ENCODE data around the gene MEIKIN. TPM values are rescaled to one million over a fixed set of nuclear protein-coding genes. Genes with fewer than 3 reads are reported as not detected.

MEIKIN gene
- total RNA-seq, 5 donors from 2014 or later (not counting 1 experiment from before 2014, with no cell fraction given), result 0.22 to 1.6 (median 0.73) TPM; not detected in 1

DNA sequence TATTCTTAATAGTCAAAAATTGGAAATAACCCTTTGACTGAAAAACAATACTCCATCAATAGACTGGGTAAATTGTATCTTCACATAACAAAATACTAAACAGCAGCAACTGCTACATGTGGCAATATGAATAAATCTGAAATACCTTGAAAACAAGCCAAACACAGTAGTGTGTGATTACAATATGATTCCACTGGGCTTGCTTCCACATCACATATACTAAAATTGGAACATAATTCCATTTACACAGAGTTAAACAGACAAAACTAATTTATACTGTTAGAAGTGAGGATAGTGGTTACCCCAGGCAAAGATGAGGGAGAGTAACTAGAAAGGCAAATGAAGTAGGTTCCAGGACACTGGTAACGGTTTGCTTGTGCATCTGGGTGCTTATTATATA lies 169.0 kb downstream of the MEIKIN start:
- no peak overlapping the region for H3K27ac Mint-ChIP-seq
- ChIA-PET CTCF (no interaction called here), POLR2A (no interaction called here)
- no peaks in the 10 kb centered on the region for H3K27me3 ChIP-seq (replicated peaks in 1 of 2; ENCODE audit: control insufficient read depth in 2 of 2, extremely low read depth in 1 of 2, insufficient read depth in 2 of 2, low read length in 1 of 2)
- no peak overlapping the region for H3K27ac ChIP-seq (ENCODE audit: low read length)
- no peak overlapping the region for H3K4me3 Mint-ChIP-seq
- H3K4me1 ChIP-seq (ENCODE audit: control insufficient read depth in 1 of 2, extremely low read depth in 1 of 2, insufficient read depth in 2 of 2, low read length in 2 of 2), result peaks cover 0 to 3% of the 10 kb centered on the region in 2 experiments
- WGBS (ENCODE audit: insufficient coverage), result no CpG with 5 or more reads among the region's 1 CpG
- DNase-seq (no peak), ATAC-seq (replicated peaks in 1 of 4) (no peak)
- H3K4me1 Mint-ChIP-seq, result peaks cover 25 to 40% (median 34%) of the 10 kb centered on the region in 3 donors
- no peaks in the 10 kb centered on the region for H3K9me3 ChIP-seq
- H3K27me3 Mint-ChIP-seq, result no peaks in the 10 kb centered on the region
- H3K4me3 ChIP-seq (ENCODE audit: control insufficient read depth in 1 of 2, extremely low read depth in 1 of 2, low read length in 1 of 2), result no peak overlapping the region
- H3K9me3 Mint-ChIP-seq, result no peaks in the 10 kb centered on the region
- peaks cover 8% of the 10 kb centered on the region for H3K36me3 Mint-ChIP-seq
- H3K36me3 ChIP-seq (ENCODE audit: control insufficient read depth in 2 of 2, extremely low read depth in 1 of 2, insufficient read depth in 1 of 2, low read length in 1 of 2), result no peaks in the 10 kb centered on the region

DNA sequence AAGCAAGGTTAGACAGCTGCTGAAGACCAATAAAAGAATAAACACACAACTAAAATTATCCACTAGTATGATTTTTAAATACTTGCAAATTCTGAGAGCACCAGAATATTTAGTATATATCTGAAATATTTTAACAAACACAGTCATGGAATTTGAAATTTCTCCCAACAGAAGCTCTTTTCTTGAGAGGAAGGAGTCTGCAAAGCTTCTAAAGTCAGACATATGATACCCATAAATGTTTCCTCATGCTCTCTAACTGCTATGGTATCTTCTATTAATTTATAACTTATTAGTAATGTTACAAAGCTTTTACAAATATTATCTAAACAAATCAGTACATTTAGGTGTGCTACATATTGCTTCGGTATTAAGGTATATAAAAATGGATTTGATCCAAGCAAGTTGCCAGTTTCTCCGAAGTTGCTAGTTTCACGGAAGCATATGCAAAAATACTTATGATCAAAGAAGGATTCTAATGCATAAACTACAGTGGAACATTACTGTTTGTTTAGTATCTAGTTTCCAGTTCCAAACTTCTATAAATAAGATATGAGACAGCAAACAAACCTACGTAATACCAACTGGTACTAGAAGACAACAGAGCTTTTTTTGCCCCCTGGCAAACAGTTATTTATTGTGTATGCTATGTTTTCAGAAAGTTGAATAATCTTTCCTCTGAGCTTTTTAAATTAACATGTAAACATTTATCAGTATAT lies 170.7 kb downstream of the MEIKIN start:
- H3K36me3 Mint-ChIP-seq, result no peaks in the 10 kb centered on the region
- no peaks in the 10 kb centered on the region for H3K9me3 ChIP-seq
- peaks cover 18 to 40% (median 32%) of the 10 kb centered on the region in 3 donors for H3K4me1 Mint-ChIP-seq
- DNase-seq, result no peak
- H3K4me3 Mint-ChIP-seq, result no peak overlapping the region
- H3K4me3 ChIP-seq (ENCODE audit: control insufficient read depth in 1 of 2, extremely low read depth in 1 of 2, low read length in 1 of 2), result no peak overlapping the region
- no peak for ATAC-seq (replicated peaks in 1 of 4)
- WGBS (ENCODE audit: insufficient coverage), result no CpG with 5 or more reads among the region's 4 CpGs
- no peaks in the 10 kb centered on the region for H3K27me3 Mint-ChIP-seq
- no peaks in the 10 kb centered on the region for H3K9me3 Mint-ChIP-seq
- no peak overlapping the region for H3K27ac ChIP-seq (ENCODE audit: low read length)
- H3K27ac Mint-ChIP-seq, result no peak overlapping the region
- no peaks in the 10 kb centered on the region for H3K27me3 ChIP-seq (replicated peaks in 1 of 2; ENCODE audit: control insufficient read depth in 2 of 2, extremely low read depth in 1 of 2, insufficient read depth in 2 of 2, low read length in 1 of 2)
- H3K4me1 ChIP-seq (ENCODE audit: control insufficient read depth in 1 of 2, extremely low read depth in 1 of 2, insufficient read depth in 2 of 2, low read length in 2 of 2), result peaks cover 0 to 3% of the 10 kb centered on the region in 2 experiments
- POLR2A ChIA-PET, result interaction anchor here in 1 of 2 donors (0.7 to 1.0 kb wide), 2 partner anchors 21 to 35 kb away, joined by 3 to 7 read pairs; no protein-coding TSS in a partner anchor
- H3K36me3 ChIP-seq (ENCODE audit: control insufficient read depth in 2 of 2, extremely low read depth in 1 of 2, insufficient read depth in 1 of 2, low read length in 1 of 2), result no peaks in the 10 kb centered on the region
- CTCF ChIA-PET, result no interaction called here

DNA sequence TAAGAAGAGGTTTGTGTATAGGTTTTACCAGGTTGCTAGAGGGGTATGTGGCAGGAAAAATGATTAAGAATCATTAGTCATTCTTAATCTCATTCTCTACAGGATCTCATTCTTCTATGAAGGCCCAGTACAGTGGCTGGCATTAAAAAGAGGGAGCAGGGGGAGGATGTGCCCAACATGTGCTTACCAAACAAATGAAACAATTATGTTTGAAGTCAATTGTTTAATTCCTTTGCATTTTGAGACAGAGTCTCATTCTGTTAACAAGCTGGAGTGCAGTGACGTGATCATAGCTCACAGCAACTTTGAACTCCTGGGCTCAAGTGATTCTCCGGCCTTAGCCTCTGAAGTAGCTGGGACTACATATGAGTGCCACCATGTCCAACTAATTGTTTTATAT lies 171.7 kb downstream of the MEIKIN start:
- no peak for ATAC-seq (replicated peaks in 1 of 4)
- peaks cover 0 to 3% of the 10 kb centered on the region in 2 experiments for H3K4me1 ChIP-seq (ENCODE audit: control insufficient read depth in 1 of 2, extremely low read depth in 1 of 2, insufficient read depth in 2 of 2, low read length in 2 of 2)

GRCh38 chr5:131771692-131772091 lies 173.8 kb downstream of the MEIKIN start:
- Histone ChIP-seq H3K9me3 (no peaks in the 10 kb centered on the region), H3K36me3 (ENCODE audit: control insufficient read depth in 2 of 2, extremely low read depth in 1 of 2, insufficient read depth in 1 of 2, low read length in 1 of 2) (peaks cover under 1 to 2% of the 10 kb centered on the region in 2 donors), H3K27ac (ENCODE audit: low read length) (no peak overlapping the region), H3K4me1 (ENCODE audit: control insufficient read depth in 1 of 2, extremely low read depth in 1 of 2, insufficient read depth in 2 of 2, low read length in 2 of 2) (peaks cover 0 to 3% of the 10 kb centered on the region in 2 experiments), H3K4me3 (ENCODE audit: control insufficient read depth in 1 of 2, extremely low read depth in 1 of 2, low read length in 1 of 2) (no peak overlapping the region), H3K27me3 (replicated peaks in 1 of 2; ENCODE audit: control insufficient read depth in 2 of 2, extremely low read depth in 1 of 2, insufficient read depth in 2 of 2, low read length in 1 of 2) (no peaks in the 10 kb centered on the region)
- ATAC-seq (replicated peaks in 1 of 4), result no peak
- Mint-ChIP-seq H3K4me1 (peaks cover 10 to 37% (median 37%) of the 10 kb centered on the region in 3 donors), H3K27me3 (no peaks in the 10 kb centered on the region), H3K4me3 (no peak overlapping the region), H3K9me3 (no peaks in the 10 kb centered on the region), H3K27ac (no peak overlapping the region), H3K36me3 (peaks cover 3% of the 10 kb centered on the region)
- CTCF ChIA-PET, result no interaction called here
- POLR2A ChIA-PET, result no interaction called here
- DNase-seq, result no peak
- WGBS (ENCODE audit: insufficient coverage), result 92% methylated on average over 2 of the region's 4 CpGs

More for the DNA sequence above, 171.7 kb downstream of the MEIKIN start:
- Histone ChIP-seq H3K27ac (ENCODE audit: low read length) (no peak overlapping the region), H3K36me3 (ENCODE audit: control insufficient read depth in 2 of 2, extremely low read depth in 1 of 2, insufficient read depth in 1 of 2, low read length in 1 of 2) (no peaks in the 10 kb centered on the region), H3K4me3 (ENCODE audit: control insufficient read depth in 1 of 2, extremely low read depth in 1 of 2, low read length in 1 of 2) (no peak overlapping the region), H3K9me3 (no peaks in the 10 kb centered on the region), H3K27me3 (replicated peaks in 1 of 2; ENCODE audit: control insufficient read depth in 2 of 2, extremely low read depth in 1 of 2, insufficient read depth in 2 of 2, low read length in 1 of 2) (no peaks in the 10 kb centered on the region)
- no peak for DNase-seq
- ChIA-PET POLR2A (no interaction called here), CTCF (interaction anchor here (0.5 to 0.6 kb wide), 2 partner anchors 47 to 354 kb away, joined by 4 to 7 read pairs; no protein-coding TSS in a partner anchor)
- Mint-ChIP-seq H3K4me3 (no peak overlapping the region), H3K9me3 (no peaks in the 10 kb centered on the region), H3K36me3 (no peaks in the 10 kb centered on the region), H3K27ac (no peak overlapping the region), H3K27me3 (no peaks in the 10 kb centered on the region), H3K4me1 (peaks cover 18 to 45% (median 38%) of the 10 kb centered on the region in 3 donors)
- WGBS (ENCODE audit: insufficient coverage), result 100% methylated on average over 2 of the region's 2 CpGs

DNA sequence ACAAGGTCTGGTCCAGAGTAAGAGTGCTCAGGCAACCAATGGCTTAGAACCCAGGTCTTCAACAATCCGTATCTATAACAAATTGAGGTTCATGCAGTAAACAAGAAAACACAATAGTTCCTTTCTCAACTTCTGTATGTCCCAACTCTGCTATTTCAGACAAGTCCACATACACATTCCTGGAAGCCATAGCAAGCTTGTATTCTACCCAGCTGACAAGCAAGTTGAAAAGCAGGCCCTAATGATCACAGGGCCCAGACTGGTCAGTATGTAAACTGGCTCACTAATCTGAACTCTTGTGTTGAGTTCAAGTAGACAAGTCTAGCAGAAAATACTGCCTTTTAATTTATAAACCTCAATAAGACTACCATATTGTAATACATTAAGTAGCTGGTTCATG lies 175.5 kb downstream of the MEIKIN start:
- WGBS (ENCODE audit: insufficient coverage), result 100% methylated on average over 1 of the region's 1 CpG
- no peak overlapping the region for H3K27ac ChIP-seq (ENCODE audit: low read length)
- no peaks in the 10 kb centered on the region for H3K9me3 Mint-ChIP-seq
- H3K27ac Mint-ChIP-seq, result no peak overlapping the region
- H3K4me1 Mint-ChIP-seq, result peaks cover 17 to 38% (median 37%) of the 10 kb centered on the region in 3 donors
- ChIA-PET POLR2A (no interaction called here), CTCF (no interaction called here)
- H3K4me1 ChIP-seq (ENCODE audit: control insufficient read depth in 1 of 2, extremely low read depth in 1 of 2, insufficient read depth in 2 of 2, low read length in 2 of 2), result peaks cover 0 to 3% of the 10 kb centered on the region in 2 experiments
- H3K9me3 ChIP-seq, result no peaks in the 10 kb centered on the region
- peaks cover 11% of the 10 kb centered on the region for H3K36me3 Mint-ChIP-seq
- no peaks in the 10 kb centered on the region for H3K27me3 ChIP-seq (replicated peaks in 1 of 2; ENCODE audit: control insufficient read depth in 2 of 2, extremely low read depth in 1 of 2, insufficient read depth in 2 of 2, low read length in 1 of 2)
- peaks cover 3% of the 10 kb centered on the region in 2 donors for H3K36me3 ChIP-seq (ENCODE audit: control insufficient read depth in 2 of 2, extremely low read depth in 1 of 2, insufficient read depth in 1 of 2, low read length in 1 of 2)
- no peaks in the 10 kb centered on the region for H3K27me3 Mint-ChIP-seq
- no peak for ATAC-seq (replicated peaks in 1 of 4)
- DNase-seq, result no peak
- H3K4me3 ChIP-seq (ENCODE audit: control insufficient read depth in 1 of 2, extremely low read depth in 1 of 2, low read length in 1 of 2), result no peak overlapping the region
- no peak overlapping the region for H3K4me3 Mint-ChIP-seq

DNA sequence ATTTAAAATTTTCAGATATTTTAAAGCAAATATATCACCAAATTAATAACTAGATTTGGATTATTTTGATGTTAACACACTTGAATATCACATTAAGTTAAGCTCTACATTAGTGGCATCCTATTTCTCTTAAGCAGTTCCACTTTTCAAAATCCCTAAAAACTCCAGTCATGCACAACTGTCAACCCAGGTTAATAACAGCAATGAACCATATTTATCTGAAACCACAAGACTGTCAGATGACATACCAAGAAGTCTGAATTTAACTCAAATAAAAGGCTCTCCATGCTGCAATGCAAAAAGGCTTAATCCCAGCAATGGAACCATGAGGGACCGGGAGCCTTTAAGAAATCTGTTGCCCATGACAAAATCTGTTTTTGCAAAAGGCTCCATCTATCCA lies 176.1 kb downstream of the MEIKIN start:
- Histone ChIP-seq H3K4me1 (ENCODE audit: control insufficient read depth in 1 of 2, extremely low read depth in 1 of 2, insufficient read depth in 2 of 2, low read length in 2 of 2) (peaks cover 0 to 3% of the 10 kb centered on the region in 2 experiments), H3K27me3 (replicated peaks in 1 of 2; ENCODE audit: control insufficient read depth in 2 of 2, extremely low read depth in 1 of 2, insufficient read depth in 2 of 2, low read length in 1 of 2) (no peaks in the 10 kb centered on the region), H3K9me3 (no peaks in the 10 kb centered on the region), H3K36me3 (ENCODE audit: control insufficient read depth in 2 of 2, extremely low read depth in 1 of 2, insufficient read depth in 1 of 2, low read length in 1 of 2) (peaks cover 3 to 6% of the 10 kb centered on the region in 2 donors), H3K4me3 (ENCODE audit: control insufficient read depth in 1 of 2, extremely low read depth in 1 of 2, low read length in 1 of 2) (no peak overlapping the region), H3K27ac (ENCODE audit: low read length) (no peak overlapping the region)
- Mint-ChIP-seq H3K4me3 (no peak overlapping the region), H3K9me3 (no peaks in the 10 kb centered on the region), H3K27me3 (no peaks in the 10 kb centered on the region), H3K4me1 (peaks cover 17 to 37% (median 35%) of the 10 kb centered on the region in 3 donors), H3K36me3 (peaks cover 17% of the 10 kb centered on the region), H3K27ac (no peak overlapping the region)
- POLR2A ChIA-PET, result no interaction called here
- no peak for DNase-seq
- CTCF ChIA-PET, result no interaction called here
- no CpG with 5 or more reads among the region's 1 CpG for WGBS (ENCODE audit: insufficient coverage)
- no peak for ATAC-seq (replicated peaks in 1 of 4)
